HG03280 (cell line): ENCODE measurements around the gene PSMA6.
A peak's percentile ranks its signal among the peaks of the same experiment; 100 is the strongest.
"Not testable (repeated sequence)": the region's sequence is repeated elsewhere in the genome, so short reads cannot be mapped to it uniquely, and the experiment has no call there.

Source experiments
- ATAC-seq: cut with Tn5 transposase; IDR thresholded peaks from one replicate; pipeline ENCODE4 v1.9.1; 2021; ENCODE audit warnings: mild to moderate bottlenecking, moderate library complexity; ENCODE audit not compliant: unreplicated experiment

Gene PSMA6

GRCh38 chr14:35292051-35292769 is at the start of gene PSMA6:
Gene PSMA6, plus strand, starts transcription at chr14:35292382. Its CDS starts 95 bp downstream, at chr14:35292477.
- peak; percentile 91 for ATAC-seq

- no peak for ATAC-seq
Observed at GRCh38 chr14:35242599-35243311, 49.4 kb upstream of the PSMA6 start.

GRCh38 chr14:35243956-35244355 is 48.2 kb upstream of the PSMA6 start:
- no peak for ATAC-seq

- ATAC-seq = no peak
Observed at GRCh38 chr14:35244542-35244941, 47.6 kb upstream of the PSMA6 start.

GRCh38 chr14:35245051-35245450 is 47.1 kb upstream of the PSMA6 start:
- ATAC-seq = no peak

GRCh38 chr14:35247777-35248475 is 44.3 kb upstream of the PSMA6 start:
- ATAC-seq = no peak

GRCh38 chr14:35248476-35248788 is 43.8 kb upstream of the PSMA6 start:
- ATAC-seq = no peak

GRCh38 chr14:35250319-35250718 is 41.9 kb upstream of the PSMA6 start:
- ATAC-seq = no peak

GRCh38 chr14:35252451-35252868 is 39.7 kb upstream of the PSMA6 start:
- ATAC-seq = no peak

GRCh38 chr14:35253056-35253455 is 39.1 kb upstream of the PSMA6 start:
- not testable (repeated sequence) for ATAC-seq

- ATAC-seq = not testable (repeated sequence)
Observed at GRCh38 chr14:35254034-35254622, 38.1 kb upstream of the PSMA6 start.

- ATAC-seq = no peak
Observed at GRCh38 chr14:35254736-35255135, 37.4 kb upstream of the PSMA6 start.

GRCh38 chr14:35255711-35256110 is 36.5 kb upstream of the PSMA6 start:
- no peak for ATAC-seq

GRCh38 chr14:35257809-35258208 is 34.4 kb upstream of the PSMA6 start:
- ATAC-seq = no peak

GRCh38 chr14:35258420-35258819 is 33.8 kb upstream of the PSMA6 start:
- no peak for ATAC-seq

- no peak for ATAC-seq
Observed at GRCh38 chr14:35261774-35262173, 30.4 kb upstream of the PSMA6 start.

GRCh38 chr14:35262436-35262835 is 29.7 kb upstream of the PSMA6 start:
- no peak for ATAC-seq

GRCh38 chr14:35268946-35269345 is 23.2 kb upstream of the PSMA6 start:
- ATAC-seq = no peak

GRCh38 chr14:35274805-35275204 is 17.4 kb upstream of the PSMA6 start:
- no peak for ATAC-seq

GRCh38 chr14:35277179-35277578 is 15.0 kb upstream of the PSMA6 start:
- ATAC-seq = no peak

GRCh38 chr14:35279369-35279768 is 12.8 kb upstream of the PSMA6 start:
- no peak for ATAC-seq

GRCh38 chr14:35281341-35281740 is 10.8 kb upstream of the PSMA6 start:
- no peak for ATAC-seq
